Esophagus squamous epithelium (tissue), 5 donors: ENCODE results near the gene ACTL10. TPM values are rescaled to one million over a fixed set of nuclear protein-coding genes. Genes with fewer than 3 reads are reported as not detected.

ENCODE experiments used
- DNase-seq: peaks from one replicate; lab custom pipeline; 2025; lab: John Stamatoyannopoulos, UW
- H3K27ac ChIP-seq, 4 donors: fragments of 200-600 bp; sonication (generic); one replicate each; pipeline ENCODE4 v1.5.1; 2016 to 2019; ENCODE audit warnings: mild to moderate bottlenecking in 1 of 4
- H3K27me3 ChIP-seq, 4 donors: fragments of 200-600 bp; sonication (generic); 1 replicate in 3 of 4; 2 replicates in 1 of 4; pipeline versions ENCODE4 v1.5.1 to v1.6.0; 2017 to 2021; ENCODE audit warnings: antibody characterized with exemption in 1 of 4
- H3K36me3 ChIP-seq, 3 donors: fragments of 200-600 bp; sonication (generic); one replicate each; pipeline ENCODE4 v1.5.1; 2016 to 2019
- H3K4me1 ChIP-seq, 3 donors: fragments of 200-600 bp; sonication (generic); one replicate each; pipeline ENCODE4 v1.5.1; 2017 to 2019
- H3K4me3 ChIP-seq, 4 donors: fragments of 200-600 bp; sonication (generic); 1 replicate in 3 of 4; 2 replicates in 1 of 4; pipeline ENCODE4 v1.5.1; 2016 to 2019; ENCODE audit warnings: mild to moderate bottlenecking in 2 of 4, moderate library complexity in 1 of 4
- H3K9me3 ChIP-seq, 3 donors: fragments of 200-600 bp; sonication (generic); one replicate each; pipeline ENCODE4 v1.5.1; 2016 to 2019
- POLR2A ChIP-seq, 4 donors: fragments of 450-650 bp; IDR thresholded peaks; one replicate each; pipeline ENCODE4 v1.6.1; 2017; ENCODE audit warnings: antibody characterized with exemption in 4 of 4, mild to moderate bottlenecking in 4 of 4, moderate library complexity in 3 of 4
- WGBS, 2 donors: methylation state at CpG; one replicate each; pipeline ENCODE4 v1.1.5; 2018; 5-methylcytosine and 5-hydroxymethylcytosine counted together
- intact Hi-C: fragments of 100-400 bp; cut with DNase I; formaldehyde crosslinking; loops from one replicate; pipeline ENCODE4 v1.15.0; 2022
- total RNA-seq, 4 donors: library from RNA; depleted of rRNA; stranded (reverse); fragments of >200 nt; gene quantifications; one replicate each; pipeline ENCODE4 v1.1.0, GENCODE V29; 2016
- TF ChIP-seq, protein P1 (sequence below), 6 experiments: fragments of 450-650 bp in 4 of 6; fragments of 200-600 bp in 2 of 6; sonication (generic) in 2 of 6; IDR thresholded peaks; one replicate each; pipeline ENCODE4 v1.5.1; 2016 to 2019; ENCODE audit warnings: antibody characterized with exemption in 6 of 6, mild to moderate bottlenecking in 4 of 6, moderate library complexity in 4 of 6
- donor health status: DM: yes; HTN: yes; CAD: no.

ACTL10 gene
- 1 to 10 TPM; 1.8 to 4.4 (median 3.5) TPM for total RNA-seq

DNA sequence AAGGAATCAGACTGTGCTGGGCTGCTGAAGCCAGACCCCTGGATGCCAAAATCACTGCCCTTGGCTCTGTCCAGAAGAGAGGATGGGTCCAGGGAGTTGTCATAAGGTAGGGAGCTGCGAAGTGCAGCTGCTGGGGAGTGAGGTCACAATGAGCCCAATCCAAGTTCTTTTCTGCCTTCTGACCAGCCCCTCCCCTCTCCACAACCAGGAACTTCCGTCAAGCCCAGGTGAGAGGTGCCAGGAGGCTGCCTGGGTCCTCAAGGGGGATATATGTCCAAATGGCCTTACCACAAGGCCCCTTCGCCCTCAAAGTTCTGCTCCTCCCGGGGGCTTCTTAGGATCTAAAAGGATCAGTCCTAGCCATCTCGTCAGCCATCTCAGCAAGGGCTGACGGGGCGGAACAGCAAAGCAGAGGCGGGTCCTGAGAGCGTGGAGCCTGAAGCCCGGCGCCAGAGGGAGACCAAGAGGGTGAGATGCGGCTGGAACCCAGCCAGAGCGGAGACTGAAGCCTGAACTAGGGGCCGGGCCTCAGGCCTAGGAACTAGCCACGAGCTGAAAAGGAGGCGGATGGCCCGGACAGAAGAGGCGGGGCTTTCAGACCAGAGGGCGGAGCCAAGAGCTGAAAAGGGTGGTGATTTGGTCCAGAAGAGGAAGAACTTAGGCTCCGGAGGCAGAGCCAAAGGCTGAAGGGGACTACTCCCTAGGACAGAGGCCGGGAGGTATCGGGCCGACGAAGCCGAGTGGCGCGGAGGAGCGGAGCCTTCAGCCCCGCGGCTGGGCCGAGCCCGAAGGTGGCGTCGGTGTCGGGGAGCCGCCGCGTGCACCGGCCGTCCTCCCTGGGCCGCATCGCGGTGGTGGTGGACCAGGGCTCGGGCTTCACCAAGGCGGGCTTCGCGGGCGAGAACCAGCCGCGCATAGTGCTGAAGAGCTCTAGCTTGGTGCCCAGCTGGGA is at the start of gene ACTL10:
Gene ACTL10, plus strand, starts transcription at position 651 of the 952 bp plus-strand sequence. CDS start 555 bp downstream, outside the sequence.
- Histone ChIP-seq H3K4me1 (peaks cover 31 to 74% (median 41%) of the 10 kb centered on the region in 3 donors), H3K27ac (peak within 1 kb of the TSS; percentile 86 to 93 (median 90)), H3K36me3 (peaks cover 0 to 28% (median 0%) of the 10 kb centered on the region in 3 donors), H3K27me3 (no peaks in the 10 kb centered on the region), H3K4me3 (peak within 1 kb of the TSS; percentile 49 to 72 (median 58)), H3K9me3 (no peaks in the 10 kb centered on the region)
- WGBS, 2 donors, result 3 to 6% methylated on average over 10 to 13 of the region's 50 CpGs
- intact Hi-C loops, result loop anchor here (5.0 kb wide), 1 partner anchor 209 kb away; no protein-coding TSS in a partner anchor
- TF ChIP-seq, protein P1, sequence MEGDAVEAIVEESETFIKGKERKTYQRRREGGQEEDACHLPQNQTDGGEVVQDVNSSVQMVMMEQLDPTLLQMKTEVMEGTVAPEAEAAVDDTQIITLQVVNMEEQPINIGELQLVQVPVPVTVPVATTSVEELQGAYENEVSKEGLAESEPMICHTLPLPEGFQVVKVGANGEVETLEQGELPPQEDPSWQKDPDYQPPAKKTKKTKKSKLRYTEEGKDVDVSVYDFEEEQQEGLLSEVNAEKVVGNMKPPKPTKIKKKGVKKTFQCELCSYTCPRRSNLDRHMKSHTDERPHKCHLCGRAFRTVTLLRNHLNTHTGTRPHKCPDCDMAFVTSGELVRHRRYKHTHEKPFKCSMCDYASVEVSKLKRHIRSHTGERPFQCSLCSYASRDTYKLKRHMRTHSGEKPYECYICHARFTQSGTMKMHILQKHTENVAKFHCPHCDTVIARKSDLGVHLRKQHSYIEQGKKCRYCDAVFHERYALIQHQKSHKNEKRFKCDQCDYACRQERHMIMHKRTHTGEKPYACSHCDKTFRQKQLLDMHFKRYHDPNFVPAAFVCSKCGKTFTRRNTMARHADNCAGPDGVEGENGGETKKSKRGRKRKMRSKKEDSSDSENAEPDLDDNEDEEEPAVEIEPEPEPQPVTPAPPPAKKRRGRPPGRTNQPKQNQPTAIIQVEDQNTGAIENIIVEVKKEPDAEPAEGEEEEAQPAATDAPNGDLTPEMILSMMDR (IDR thresholded peaks at IDR 0.05), result peak in 2 of 6 experiments; percentile 20 to 26
- TF ChIP-seq POLR2A (IDR thresholded peaks at IDR 0.05), result peak in 3 of 4 donors; percentile 58 to 90 (median 60)
- peak; percentile 80 for DNase-seq

DNA sequence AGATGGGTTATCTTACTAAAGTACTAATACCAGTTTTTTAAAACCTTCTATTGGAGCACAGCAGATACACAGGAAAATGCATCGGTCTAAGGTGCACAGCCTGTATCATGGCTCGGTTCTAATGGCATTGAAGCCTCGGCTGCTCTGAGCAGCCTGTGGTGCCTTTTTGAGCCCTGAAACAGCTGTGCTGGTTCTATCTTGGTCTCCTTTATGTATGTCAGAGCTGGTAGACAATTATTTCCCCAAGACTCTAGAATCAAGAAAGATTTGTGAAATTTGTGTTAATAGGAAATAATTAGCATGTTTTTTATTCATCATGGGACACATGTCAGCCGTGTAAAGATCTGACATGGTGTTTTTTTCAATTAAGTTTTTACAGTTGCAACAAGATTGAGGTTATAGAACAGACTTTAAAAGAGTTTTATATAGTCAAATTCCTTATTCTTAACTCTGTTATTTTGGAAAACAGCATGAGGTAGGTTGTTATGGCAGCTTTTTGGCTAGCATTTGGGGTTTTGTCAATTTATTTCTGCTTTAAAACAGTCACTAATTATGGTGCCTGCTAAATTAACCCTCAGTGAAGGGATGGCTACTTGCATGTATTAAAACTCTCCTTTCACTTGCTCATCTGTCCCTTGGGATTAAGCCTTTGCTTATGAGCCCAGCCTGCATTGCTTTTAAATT is 44.9 kb upstream of the ACTL10 start:
- Histone ChIP-seq H3K27me3 (no peaks in the 10 kb centered on the region), H3K36me3 (peaks cover 0 to 97% (median 11%) of the 10 kb centered on the region in 3 donors), H3K4me3 (no peak overlapping the region), H3K4me1 (no peaks in the 10 kb centered on the region), H3K27ac (no peak overlapping the region), H3K9me3 (no peaks in the 10 kb centered on the region)
- intact Hi-C loops, result no loop called here
- 89 to 90% methylated on average over 4 of the region's 4 CpGs for WGBS, 2 donors
- TF ChIP-seq, protein P1 (IDR thresholded peaks at IDR 0.05), result no peak
- no peak for TF ChIP-seq POLR2A (IDR thresholded peaks at IDR 0.05)
- DNase-seq, result no peak

DNA sequence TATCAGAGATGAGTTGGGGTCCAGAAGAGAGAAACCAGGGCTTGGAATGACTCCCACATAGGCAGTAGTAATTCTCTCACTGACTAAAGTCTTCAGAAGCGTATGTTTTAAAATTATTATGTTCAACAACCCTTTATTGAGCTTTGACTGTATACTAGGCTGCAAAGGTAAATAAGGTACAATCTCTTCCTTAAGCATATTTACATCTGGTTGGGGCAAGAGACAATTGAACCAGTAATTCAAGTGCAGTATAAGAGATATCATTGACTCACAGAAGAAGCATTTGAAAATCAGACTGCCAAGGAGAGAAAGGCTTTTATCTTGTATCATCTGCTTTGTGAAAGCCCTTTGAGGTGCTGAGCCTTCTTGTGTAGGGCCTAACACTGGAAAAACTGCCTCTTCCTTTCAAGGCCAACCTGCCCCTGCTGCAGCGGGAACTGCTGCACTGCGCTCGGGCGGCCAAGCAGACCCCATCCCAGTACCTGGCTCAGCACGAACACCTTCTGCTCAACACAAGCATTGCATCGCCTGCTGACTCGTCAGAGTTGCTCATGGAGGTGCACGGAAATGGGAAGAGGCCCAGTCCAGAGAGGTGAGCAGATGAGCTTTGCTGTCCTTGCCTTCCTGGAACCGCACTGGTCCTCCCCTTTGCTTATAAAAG is 43.9 kb upstream of the ACTL10 start:
- Histone ChIP-seq H3K27me3 (no peaks in the 10 kb centered on the region), H3K9me3 (no peaks in the 10 kb centered on the region), H3K4me3 (no peak overlapping the region), H3K27ac (no peak overlapping the region), H3K4me1 (no peaks in the 10 kb centered on the region), H3K36me3 (peaks cover 0 to 97% (median 11%) of the 10 kb centered on the region in 3 donors)
- TF ChIP-seq POLR2A (IDR thresholded peaks at IDR 0.05), result no peak
- TF ChIP-seq, protein P1 (IDR thresholded peaks at IDR 0.05), result no peak
- no peak for DNase-seq
- intact Hi-C loops, result no loop called here
- 87 to 93% methylated on average over 7 to 9 of the region's 10 CpGs for WGBS, 2 donors

DNA sequence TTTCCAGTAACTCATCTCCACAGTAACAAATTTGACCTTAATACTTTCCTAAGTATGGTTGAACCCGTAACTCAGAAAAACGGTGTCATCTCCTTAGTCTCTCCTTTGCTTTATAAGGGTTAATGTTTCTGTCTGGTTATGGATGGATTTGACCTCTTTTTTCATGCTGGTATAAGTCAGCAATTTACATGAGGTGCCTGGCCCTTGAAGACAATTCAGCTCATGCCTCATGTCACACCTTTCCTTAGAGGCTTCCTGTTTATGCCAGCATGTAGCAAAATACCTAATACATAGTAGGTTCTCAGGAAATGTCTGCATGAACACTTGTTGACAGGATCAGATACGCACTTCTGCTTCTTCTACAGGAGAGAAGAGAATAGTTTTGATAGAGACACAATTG is 42.3 kb upstream of the ACTL10 start:
- WGBS, 2 donors, result 73 to 83% methylated on average over 3 of the region's 3 CpGs
- TF ChIP-seq POLR2A (IDR thresholded peaks at IDR 0.05), result no peak
- TF ChIP-seq, protein P1 (IDR thresholded peaks at IDR 0.05), result no peak
- no peaks in the 10 kb centered on the region for H3K4me1 ChIP-seq
- no peaks in the 10 kb centered on the region for H3K27me3 ChIP-seq
- intact Hi-C loops, result no loop called here
- no peak overlapping the region for H3K4me3 ChIP-seq
- peaks cover 0 to 97% (median 19%) of the 10 kb centered on the region in 3 donors for H3K36me3 ChIP-seq
- H3K9me3 ChIP-seq, result no peaks in the 10 kb centered on the region
- DNase-seq, result no peak
- no peak overlapping the region for H3K27ac ChIP-seq
